HCT116 (cell line): ENCODE measurements around the gene ARVCF.

Source experiments
- EZH2 ChIP-seq: fragments of 200-600 bp; sonication (generic); IDR thresholded peaks from 2 replicates; pipeline ENCODE4 v1.6.1; 2017; ENCODE audit warnings: antibody characterized with exemption, mixed run types
- POLR2A ChIP-seq: IDR thresholded peaks from 2 replicates; pipeline ENCODE4 v1.7.0; 2011; ENCODE audit warnings: borderline replicate concordance; ENCODE audit not compliant: insufficient read depth, insufficient read length; ENCODE audit errors: extremely low read depth
- SP1 ChIP-seq: IDR thresholded peaks from 2 replicates; pipeline ENCODE4 v1.6.1; 2012; ENCODE audit warnings: low read depth
- ZNF274 ChIP-seq: fragments of 200-500 bp; sonication (Bioruptor generic); IDR thresholded peaks from 2 replicates; pipeline ENCODE4 v1.6.1; 2014; ENCODE audit warnings: mild to moderate bottlenecking, low read depth, low read length, inconsistent platforms
- TF ChIP-seq, protein P1 (sequence below), 3 experiments: fragments of 200-600 bp in 1 of 3; sonication (generic) in 1 of 3; IDR thresholded peaks in 2 of 3; conservative IDR thresholded peaks in 1 of 3; 2 replicates each; pipeline ENCODE4 v1.5.1; 2012 to 2017; ENCODE audit warnings: low read depth in 2 of 3, low read length in 2 of 3, antibody characterized with exemption in 1 of 3, borderline replicate concordance in 1 of 3, control low read depth in 1 of 3, mild to moderate bottlenecking in 1 of 3, mixed read lengths in 1 of 3, mixed run types in 1 of 3, moderate library complexity in 1 of 3; ENCODE audit not compliant: insufficient read depth in 1 of 3
- TF ChIP-seq, protein P2 (sequence below): IDR thresholded peaks from 2 replicates; pipeline ENCODE4 v1.6.1; 2012

DNA sequence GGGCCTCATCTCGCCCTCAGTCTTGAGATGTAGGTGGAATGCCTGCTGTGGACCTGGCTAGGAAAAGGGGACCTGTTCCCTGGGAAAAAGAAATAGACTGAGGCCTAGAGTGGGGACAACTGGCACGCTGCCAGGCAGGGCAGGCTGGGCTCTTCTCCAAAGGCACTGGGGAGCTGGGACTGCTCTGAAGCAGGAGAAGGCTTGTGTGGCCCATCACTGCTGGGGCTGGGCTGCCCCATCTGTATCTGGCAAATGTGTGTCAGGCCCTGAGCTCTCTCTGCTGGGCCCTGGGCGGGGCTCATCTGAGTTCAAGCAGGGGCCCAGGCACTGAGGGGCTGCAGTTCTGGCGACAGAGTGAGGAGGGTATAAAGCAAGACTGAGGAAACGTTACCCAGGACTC is 32.9 kb downstream of the ARVCF start:
- TF ChIP-seq EZH2 (no peak), ZNF274 (no peak), POLR2A (no peak), SP1 (no peak)
- TF ChIP-seq, protein P1, sequence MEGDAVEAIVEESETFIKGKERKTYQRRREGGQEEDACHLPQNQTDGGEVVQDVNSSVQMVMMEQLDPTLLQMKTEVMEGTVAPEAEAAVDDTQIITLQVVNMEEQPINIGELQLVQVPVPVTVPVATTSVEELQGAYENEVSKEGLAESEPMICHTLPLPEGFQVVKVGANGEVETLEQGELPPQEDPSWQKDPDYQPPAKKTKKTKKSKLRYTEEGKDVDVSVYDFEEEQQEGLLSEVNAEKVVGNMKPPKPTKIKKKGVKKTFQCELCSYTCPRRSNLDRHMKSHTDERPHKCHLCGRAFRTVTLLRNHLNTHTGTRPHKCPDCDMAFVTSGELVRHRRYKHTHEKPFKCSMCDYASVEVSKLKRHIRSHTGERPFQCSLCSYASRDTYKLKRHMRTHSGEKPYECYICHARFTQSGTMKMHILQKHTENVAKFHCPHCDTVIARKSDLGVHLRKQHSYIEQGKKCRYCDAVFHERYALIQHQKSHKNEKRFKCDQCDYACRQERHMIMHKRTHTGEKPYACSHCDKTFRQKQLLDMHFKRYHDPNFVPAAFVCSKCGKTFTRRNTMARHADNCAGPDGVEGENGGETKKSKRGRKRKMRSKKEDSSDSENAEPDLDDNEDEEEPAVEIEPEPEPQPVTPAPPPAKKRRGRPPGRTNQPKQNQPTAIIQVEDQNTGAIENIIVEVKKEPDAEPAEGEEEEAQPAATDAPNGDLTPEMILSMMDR (IDR thresholded peaks at IDR 0.05 in 2 of 3, conservative IDR thresholded peaks at IDR 0.05 in 1 of 3; ENCODE audit: borderline replicate concordance in 1 of 3, insufficient read depth in 1 of 3, low read depth in 2 of 3, low read length in 2 of 3): no peak
- TF ChIP-seq, protein P2, sequence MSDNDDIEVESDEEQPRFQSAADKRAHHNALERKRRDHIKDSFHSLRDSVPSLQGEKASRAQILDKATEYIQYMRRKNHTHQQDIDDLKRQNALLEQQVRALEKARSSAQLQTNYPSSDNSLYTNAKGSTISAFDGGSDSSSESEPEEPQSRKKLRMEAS: no peak
